ENCODE data around the gene AURKAIP1. TPM values are rescaled to one million over a fixed set of nuclear protein-coding genes. Genes with fewer than 3 reads are reported as not detected.

Gene AURKAIP1
- total and polyA plus RNA-seq, 2 donors (not counting 1 experiment from before 2014, with no cell fraction given), result 42.2 to 85.2 TPM

DNA sequence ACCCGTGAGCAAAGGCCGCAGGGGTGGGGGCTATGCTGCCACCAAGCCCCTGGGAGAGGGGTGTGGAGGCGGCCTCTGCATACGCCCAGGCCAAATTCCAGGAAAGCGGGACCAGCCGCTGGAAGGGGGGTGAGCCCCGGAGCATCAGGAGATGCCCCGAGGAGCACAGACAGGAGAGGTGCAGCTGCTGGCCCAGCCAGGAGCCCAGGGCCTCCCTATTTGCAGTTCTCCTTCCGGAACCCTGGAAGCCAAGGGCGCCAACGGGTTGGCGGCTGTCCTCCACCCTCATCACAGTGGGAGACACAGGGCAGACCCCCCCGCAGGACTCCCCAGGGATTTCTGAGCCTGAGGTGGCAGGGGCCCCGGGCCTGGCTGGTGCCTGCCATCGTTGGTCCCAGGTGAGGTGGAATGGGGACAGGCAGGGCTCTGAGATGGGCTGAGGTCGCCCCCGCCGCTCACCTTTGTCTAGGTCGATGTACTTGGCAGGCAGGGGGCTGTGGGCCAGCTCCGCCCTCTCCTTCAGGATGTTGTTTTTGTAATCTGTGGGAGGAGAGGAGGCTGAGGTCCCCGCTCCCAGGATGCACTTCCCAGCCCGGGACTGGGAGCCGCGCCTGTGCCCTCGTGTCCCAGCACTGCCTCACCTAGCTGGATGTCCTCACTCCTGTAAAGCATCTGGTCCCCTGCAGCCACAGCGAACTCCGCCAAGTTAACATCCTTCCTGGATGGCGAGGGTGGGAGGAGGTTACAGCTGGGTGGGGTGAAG lies 21.4 kb downstream of the AURKAIP1 start:
- Histone ChIP-seq H3K9ac (ENCODE audit: insufficient read depth, low read length) (no peak overlapping the region), H3K9me3 (ENCODE audit: control insufficient read depth, insufficient read depth, low read depth, low read length) (no peaks in the 10 kb centered on the region), H3K27me3 (ENCODE audit: control insufficient read depth, insufficient read depth, low read length) (no peaks in the 10 kb centered on the region), H3K4me1 (ENCODE audit: control insufficient read depth, extremely low read depth, insufficient read depth, low read length) (peaks cover 17% of the 10 kb centered on the region), H3K4me2 (ENCODE audit: extremely low read depth, insufficient read depth, low read length) (peak overlapping the region; percentile 44), H3K27ac (ENCODE audit: insufficient read depth, low read length) (peak overlapping the region; percentile 28), H3K36me3 (ENCODE audit: control insufficient read depth, insufficient read depth, low read length) (peaks cover 25% of the 10 kb centered on the region), H3K4me3 (replicated peaks in 1 of 4; ENCODE audit: control extremely low read depth in 1 of 4, insufficient read depth in 1 of 4, low read depth in 3 of 4, low read length in 4 of 4) (peak overlapping the region in 1 of 4 experiments; percentile 45), H4K20me1 (ENCODE audit: control insufficient read depth, extremely low read depth, insufficient read depth, low read length) (no peaks in the 10 kb centered on the region), H3K79me2 (ENCODE audit: control insufficient read depth, insufficient read depth, low read length) (peaks cover 66% of the 10 kb centered on the region), H2AFZ (ENCODE audit: low read length) (no peak overlapping the region)
- TF ChIP-seq, protein P1, sequence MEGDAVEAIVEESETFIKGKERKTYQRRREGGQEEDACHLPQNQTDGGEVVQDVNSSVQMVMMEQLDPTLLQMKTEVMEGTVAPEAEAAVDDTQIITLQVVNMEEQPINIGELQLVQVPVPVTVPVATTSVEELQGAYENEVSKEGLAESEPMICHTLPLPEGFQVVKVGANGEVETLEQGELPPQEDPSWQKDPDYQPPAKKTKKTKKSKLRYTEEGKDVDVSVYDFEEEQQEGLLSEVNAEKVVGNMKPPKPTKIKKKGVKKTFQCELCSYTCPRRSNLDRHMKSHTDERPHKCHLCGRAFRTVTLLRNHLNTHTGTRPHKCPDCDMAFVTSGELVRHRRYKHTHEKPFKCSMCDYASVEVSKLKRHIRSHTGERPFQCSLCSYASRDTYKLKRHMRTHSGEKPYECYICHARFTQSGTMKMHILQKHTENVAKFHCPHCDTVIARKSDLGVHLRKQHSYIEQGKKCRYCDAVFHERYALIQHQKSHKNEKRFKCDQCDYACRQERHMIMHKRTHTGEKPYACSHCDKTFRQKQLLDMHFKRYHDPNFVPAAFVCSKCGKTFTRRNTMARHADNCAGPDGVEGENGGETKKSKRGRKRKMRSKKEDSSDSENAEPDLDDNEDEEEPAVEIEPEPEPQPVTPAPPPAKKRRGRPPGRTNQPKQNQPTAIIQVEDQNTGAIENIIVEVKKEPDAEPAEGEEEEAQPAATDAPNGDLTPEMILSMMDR (conservative IDR thresholded peaks at IDR 0.05 in 1 of 2, IDR thresholded peaks at IDR 0.05 in 1 of 2; ENCODE audit: low read depth in 1 of 2, low read length in 2 of 2), result no peak
- no peak for TF ChIP-seq EZH2 (IDR thresholded peaks at IDR 0.05; ENCODE audit: low read length, missing control alignments)
- DNase-seq (ENCODE audit: low read depth in 2 of 2), result no peak

DNA sequence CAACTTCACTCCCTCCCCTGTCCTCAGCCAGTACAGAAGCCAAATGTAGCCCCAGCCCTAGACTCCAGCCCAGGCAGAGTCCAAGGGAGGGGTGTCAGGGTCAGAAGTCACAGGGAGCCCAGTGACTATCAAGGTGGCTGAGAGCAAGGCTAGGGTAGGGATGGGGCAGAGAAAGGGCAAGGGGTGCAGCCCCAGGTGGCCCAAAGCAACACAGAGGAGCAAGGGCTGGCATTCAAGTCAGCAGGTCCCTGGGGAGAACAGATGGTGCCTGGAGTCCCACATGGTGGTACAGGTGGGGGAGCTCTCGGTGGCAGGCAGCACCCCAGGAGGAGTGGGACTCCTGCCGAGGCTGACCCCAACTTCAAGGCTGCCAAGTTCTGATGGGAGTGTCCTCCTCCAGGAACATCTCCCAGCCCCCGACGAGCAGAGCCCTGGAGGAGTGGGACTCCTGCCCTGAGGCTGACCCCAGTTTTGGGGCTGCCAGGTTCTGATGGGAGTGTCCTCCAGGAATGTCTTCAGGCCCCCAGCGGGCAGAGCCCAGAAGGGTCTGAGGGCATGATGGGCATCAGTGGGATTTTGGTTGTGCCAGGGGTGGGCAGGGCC lies 22.1 kb downstream of the AURKAIP1 start:
- H3K9ac ChIP-seq (ENCODE audit: insufficient read depth, low read length), result no peak overlapping the region
- peak overlapping the region; percentile 28 for H3K27ac ChIP-seq (ENCODE audit: insufficient read depth, low read length)
- DNase-seq (ENCODE audit: low read depth in 2 of 2), result no peak
- H3K9me3 ChIP-seq (ENCODE audit: control insufficient read depth, insufficient read depth, low read depth, low read length), result no peaks in the 10 kb centered on the region
- peak overlapping the region in 2 of 4 experiments; percentile 14 to 45 for H3K4me3 ChIP-seq (replicated peaks in 1 of 4; ENCODE audit: control extremely low read depth in 1 of 4, insufficient read depth in 1 of 4, low read depth in 3 of 4, low read length in 4 of 4)
- no peak overlapping the region for H2AFZ ChIP-seq (ENCODE audit: low read length)
- H4K20me1 ChIP-seq (ENCODE audit: control insufficient read depth, extremely low read depth, insufficient read depth, low read length), result no peaks in the 10 kb centered on the region
- H3K27me3 ChIP-seq (ENCODE audit: control insufficient read depth, insufficient read depth, low read length), result no peaks in the 10 kb centered on the region
- peaks cover 25% of the 10 kb centered on the region for H3K36me3 ChIP-seq (ENCODE audit: control insufficient read depth, insufficient read depth, low read length)
- peaks cover 67% of the 10 kb centered on the region for H3K79me2 ChIP-seq (ENCODE audit: control insufficient read depth, insufficient read depth, low read length)
- no peak for TF ChIP-seq EZH2 (IDR thresholded peaks at IDR 0.05; ENCODE audit: low read length, missing control alignments)
- TF ChIP-seq, protein P1 (conservative IDR thresholded peaks at IDR 0.05 in 1 of 2, IDR thresholded peaks at IDR 0.05 in 1 of 2; ENCODE audit: low read depth in 1 of 2, low read length in 2 of 2), result no peak
- H3K4me2 ChIP-seq (ENCODE audit: extremely low read depth, insufficient read depth, low read length), result peak overlapping the region; percentile 44
- H3K4me1 ChIP-seq (ENCODE audit: control insufficient read depth, extremely low read depth, insufficient read depth, low read length), result peaks cover 16% of the 10 kb centered on the region
